ENCODE results near the gene RHBDD1. TPM values are rescaled to one million over a fixed set of nuclear protein-coding genes. Genes with fewer than 3 reads are reported as not detected.

RHBDD1 gene
- total RNA-seq, 1 donor from 2014 or later = 30.0 TPM

DNA sequence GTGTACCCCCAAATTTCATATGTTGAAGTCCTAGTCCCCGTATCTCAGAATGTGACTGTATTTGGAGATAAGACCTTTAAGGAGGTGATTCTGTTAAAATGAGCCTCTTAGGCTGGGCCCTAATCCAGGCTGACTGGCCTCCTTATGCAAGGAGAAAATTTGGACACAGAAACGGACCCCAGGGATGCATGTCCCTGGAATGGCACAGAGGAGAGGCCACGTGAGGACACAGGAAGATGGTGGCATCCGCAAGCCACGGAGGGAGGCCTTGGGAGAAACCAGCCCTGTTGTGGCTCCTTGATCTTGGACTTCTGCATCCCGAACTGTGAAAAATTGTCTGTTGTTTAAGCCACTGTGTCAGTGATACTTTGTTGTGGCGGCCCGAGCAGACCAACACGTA lies 177.5 kb downstream of the RHBDD1 start:
- Mint-ChIP-seq H3K4me1 (ENCODE audit: low read depth) (no peaks in the 10 kb centered on the region), H3K36me3 (ENCODE audit: low read depth) (peaks cover 1% of the 10 kb centered on the region), H3K9me3 (ENCODE audit: low read depth) (peaks cover 3% of the 10 kb centered on the region), H3K27me3 (ENCODE audit: low read depth) (no peaks in the 10 kb centered on the region), H3K27ac (ENCODE audit: unreplicated experiment) (no peak overlapping the region), H3K4me3 (ENCODE audit: unreplicated experiment) (no peak overlapping the region)
- no peak for DNase-seq (ENCODE audit: low spot score)
- TF ChIP-seq, protein P1, sequence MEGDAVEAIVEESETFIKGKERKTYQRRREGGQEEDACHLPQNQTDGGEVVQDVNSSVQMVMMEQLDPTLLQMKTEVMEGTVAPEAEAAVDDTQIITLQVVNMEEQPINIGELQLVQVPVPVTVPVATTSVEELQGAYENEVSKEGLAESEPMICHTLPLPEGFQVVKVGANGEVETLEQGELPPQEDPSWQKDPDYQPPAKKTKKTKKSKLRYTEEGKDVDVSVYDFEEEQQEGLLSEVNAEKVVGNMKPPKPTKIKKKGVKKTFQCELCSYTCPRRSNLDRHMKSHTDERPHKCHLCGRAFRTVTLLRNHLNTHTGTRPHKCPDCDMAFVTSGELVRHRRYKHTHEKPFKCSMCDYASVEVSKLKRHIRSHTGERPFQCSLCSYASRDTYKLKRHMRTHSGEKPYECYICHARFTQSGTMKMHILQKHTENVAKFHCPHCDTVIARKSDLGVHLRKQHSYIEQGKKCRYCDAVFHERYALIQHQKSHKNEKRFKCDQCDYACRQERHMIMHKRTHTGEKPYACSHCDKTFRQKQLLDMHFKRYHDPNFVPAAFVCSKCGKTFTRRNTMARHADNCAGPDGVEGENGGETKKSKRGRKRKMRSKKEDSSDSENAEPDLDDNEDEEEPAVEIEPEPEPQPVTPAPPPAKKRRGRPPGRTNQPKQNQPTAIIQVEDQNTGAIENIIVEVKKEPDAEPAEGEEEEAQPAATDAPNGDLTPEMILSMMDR (IDR thresholded peaks at IDR 0.05) = no peak

DNA sequence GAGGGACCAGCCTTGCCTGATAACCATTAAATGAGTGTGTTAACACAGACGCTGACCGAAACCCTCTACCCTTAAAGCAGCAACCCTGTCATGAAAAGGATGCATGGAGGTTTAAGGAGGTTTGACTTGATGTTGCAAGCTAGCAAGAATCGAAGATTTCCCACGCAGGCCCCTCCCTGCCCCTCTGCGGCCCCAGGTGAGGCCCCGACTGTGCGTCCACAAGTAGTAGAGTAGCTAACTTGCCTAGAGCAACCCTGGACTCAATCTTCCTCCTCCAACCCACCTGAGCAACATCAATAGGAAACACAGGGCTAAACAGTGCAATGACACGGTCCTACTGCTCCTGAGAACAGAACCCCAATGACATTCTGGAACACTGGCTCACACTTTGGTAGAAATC lies 178.0 kb downstream of the RHBDD1 start:
- DNase-seq (ENCODE audit: low spot score) = no peak
- H3K4me1 Mint-ChIP-seq (ENCODE audit: low read depth) = no peaks in the 10 kb centered on the region
- H3K27me3 Mint-ChIP-seq (ENCODE audit: low read depth) = no peaks in the 10 kb centered on the region
- peaks cover 1% of the 10 kb centered on the region for H3K36me3 Mint-ChIP-seq (ENCODE audit: low read depth)
- no peak overlapping the region for H3K4me3 Mint-ChIP-seq (ENCODE audit: unreplicated experiment)
- H3K9me3 Mint-ChIP-seq (ENCODE audit: low read depth) = peaks cover 3% of the 10 kb centered on the region
- TF ChIP-seq, protein P1 (IDR thresholded peaks at IDR 0.05) = no peak
- H3K27ac Mint-ChIP-seq (ENCODE audit: unreplicated experiment) = no peak overlapping the region

DNA sequence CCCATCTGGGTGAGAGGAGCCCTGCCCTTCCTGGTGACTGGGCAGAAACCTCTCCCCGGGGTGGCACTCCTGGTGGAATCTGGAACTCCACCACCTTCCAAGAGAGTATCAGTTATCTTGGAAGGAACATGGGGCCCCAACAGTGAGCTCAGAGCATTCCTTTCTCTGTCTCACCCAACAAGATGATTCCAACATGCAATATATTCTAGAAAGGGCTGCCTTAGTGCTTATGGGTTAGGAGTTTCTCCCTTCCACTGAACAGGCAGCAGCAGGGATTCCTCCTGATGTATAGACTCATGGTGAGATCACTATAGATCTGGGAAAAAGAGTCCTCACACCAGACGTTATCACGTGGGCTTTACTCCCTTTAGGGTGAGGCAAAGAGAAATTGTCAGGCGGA lies 181.0 kb downstream of the RHBDD1 start:
- Mint-ChIP-seq H3K9me3 (ENCODE audit: low read depth) (no peaks in the 10 kb centered on the region), H3K36me3 (ENCODE audit: low read depth) (peaks cover 1% of the 10 kb centered on the region), H3K4me3 (ENCODE audit: unreplicated experiment) (no peak overlapping the region), H3K27ac (ENCODE audit: unreplicated experiment) (no peak overlapping the region), H3K4me1 (ENCODE audit: low read depth) (no peaks in the 10 kb centered on the region), H3K27me3 (ENCODE audit: low read depth) (no peaks in the 10 kb centered on the region)
- TF ChIP-seq, protein P1 (IDR thresholded peaks at IDR 0.05) = no peak
- no peak for DNase-seq (ENCODE audit: low spot score)

DNA sequence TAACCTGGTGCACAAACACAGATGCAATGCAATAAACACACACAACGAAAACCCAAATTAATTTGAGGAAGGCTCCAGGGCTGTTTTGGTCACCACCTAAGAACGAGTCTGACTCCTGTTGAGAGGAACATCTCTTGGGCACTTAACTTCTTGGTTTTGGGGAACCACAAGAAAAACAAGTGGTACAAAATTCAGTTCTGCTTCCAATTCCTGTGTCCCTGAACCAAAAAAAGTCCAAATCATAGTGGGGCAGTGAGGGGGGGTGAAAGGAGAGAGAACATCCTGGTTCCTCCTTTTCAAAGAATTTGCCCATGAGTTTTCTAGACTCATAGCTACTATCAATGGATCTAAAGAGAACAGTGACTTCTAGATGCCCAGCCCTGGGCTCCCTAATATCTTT lies 184.6 kb downstream of the RHBDD1 start:
- no peak for DNase-seq (ENCODE audit: low spot score)
- Mint-ChIP-seq H3K4me3 (ENCODE audit: unreplicated experiment) (no peak overlapping the region), H3K36me3 (ENCODE audit: low read depth) (peaks cover 1% of the 10 kb centered on the region), H3K27me3 (ENCODE audit: low read depth) (no peaks in the 10 kb centered on the region), H3K27ac (ENCODE audit: unreplicated experiment) (no peak overlapping the region), H3K9me3 (ENCODE audit: low read depth) (no peaks in the 10 kb centered on the region), H3K4me1 (ENCODE audit: low read depth) (no peaks in the 10 kb centered on the region)
- TF ChIP-seq, protein P1 (IDR thresholded peaks at IDR 0.05) = no peak

DNA sequence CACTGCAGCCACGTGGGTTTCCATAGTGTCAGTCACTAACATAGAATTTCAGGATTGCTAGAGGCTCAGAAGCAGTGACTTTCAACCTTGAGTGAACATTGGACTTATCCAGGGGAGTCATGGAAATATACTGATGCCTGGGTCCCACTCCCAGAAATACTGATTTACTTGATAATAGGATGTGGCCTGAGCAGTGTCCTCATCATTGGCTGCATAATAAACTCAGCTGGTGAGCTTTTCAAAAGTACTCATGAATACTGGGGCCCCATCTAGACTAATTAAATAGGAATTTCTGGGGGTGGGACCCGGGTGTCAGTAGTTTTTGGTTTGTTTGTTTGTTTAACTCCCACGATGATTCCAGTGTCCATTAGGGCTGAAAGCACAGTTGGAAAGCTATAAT lies 186.8 kb downstream of the RHBDD1 start:
- Mint-ChIP-seq H3K4me3 (ENCODE audit: unreplicated experiment) (no peak overlapping the region), H3K27ac (ENCODE audit: unreplicated experiment) (no peak overlapping the region), H3K4me1 (ENCODE audit: low read depth) (no peaks in the 10 kb centered on the region), H3K27me3 (ENCODE audit: low read depth) (no peaks in the 10 kb centered on the region), H3K36me3 (ENCODE audit: low read depth) (no peaks in the 10 kb centered on the region), H3K9me3 (ENCODE audit: low read depth) (no peaks in the 10 kb centered on the region)
- TF ChIP-seq, protein P1 (IDR thresholded peaks at IDR 0.05) = no peak
- no peak for DNase-seq (ENCODE audit: low spot score)

Measured in chondrocyte (in vitro differentiated cells).